HEK293 (cell line): ENCODE data around the gene NUBP1.
"Not testable (repeated sequence)": the region's sequence is repeated elsewhere in the genome, so short reads cannot be mapped to it uniquely, and the experiment has no call there.

Experiments
- CTCF ChIA-PET: fragments of 350-600 bp; formaldehyde crosslinking; extraction: SDS; loops from one replicate; lab custom pipeline; 2021; ENCODE audit warnings: antibody characterized with exemption; lab: Yijun Ruan, JAX
- POLR2A ChIA-PET: fragments of 300-600 bp; formaldehyde crosslinking; extraction: SDS; loops from one replicate; lab custom pipeline; 2020; ENCODE audit warnings: antibody characterized with exemption, inconsistent platforms; lab: Yijun Ruan, JAX
- H3K27ac ChIP-seq: fragments of 200-500 bp; sonication (Bioruptor generic); 2 replicates; pipeline ENCODE4 v1.5.1; 2014; ENCODE audit warnings: low read depth, low read length, control low read depth, inconsistent platforms; ENCODE audit errors: extremely low read depth
- H3K36me3 ChIP-seq, 2 experiments: fragments of 200-500 bp in 1 of 2; sonication (Bioruptor generic) in 1 of 2; 1 replicate in 1 of 2; 2 replicates in 1 of 2; pipeline ENCODE4 v1.5.1; 2014 to 2017; ENCODE audit warnings: inconsistent platforms in 2 of 2, low read length in 2 of 2; ENCODE audit not compliant: control insufficient read depth in 2 of 2, insufficient read depth in 1 of 2
- H3K4me1 ChIP-seq: fragments of 200-500 bp; sonication (Bioruptor generic); 2 replicates; pipeline ENCODE4 v1.5.1; 2014; ENCODE audit warnings: mild to moderate bottlenecking, low read length, inconsistent platforms; ENCODE audit not compliant: control insufficient read depth, insufficient read depth
- H3K4me3 ChIP-seq: 2 replicates; pipeline ENCODE4 v1.5.1; 2011; ENCODE audit warnings: low read depth, mild to moderate bottlenecking, control low read depth, low read length, moderate library complexity
- H3K9me3 ChIP-seq: fragments of 200-500 bp; sonication (Bioruptor generic); 2 replicates; pipeline ENCODE4 v1.5.1; 2014; ENCODE audit warnings: low read depth, low read length, inconsistent platforms; ENCODE audit not compliant: control insufficient read depth, insufficient read depth
- HOXC10 ChIP-seq: sonication (generic); formaldehyde crosslinking; IDR thresholded peaks from 2 replicates; pipeline ENCODE4 v1.8.1; 2023; ENCODE audit warnings: mild to moderate bottlenecking, missing genetic modification reagents
- HOXD13 ChIP-seq: sonication (generic); formaldehyde crosslinking; IDR thresholded peaks from 2 replicates; pipeline ENCODE4 v1.8.0; 2022; ENCODE audit warnings: missing genetic modification reagents, borderline replicate concordance
- KLF8 ChIP-seq: fragments of 450-650 bp; formaldehyde crosslinking; IDR thresholded peaks from 2 replicates; pipeline ENCODE4 v1.5.1; 2016; ENCODE audit warnings: missing biosample characterization, missing genetic modification characterization
- MEIS1 ChIP-seq: sonication (generic); formaldehyde crosslinking; IDR thresholded peaks from 2 replicates; pipeline ENCODE4 v1.8.1; 2022; ENCODE audit warnings: missing genetic modification reagents, mild to moderate bottlenecking, borderline replicate concordance
- PRDM1 ChIP-seq: fragments of 450-650 bp; formaldehyde crosslinking; IDR thresholded peaks from 2 replicates; pipeline ENCODE4; 2016; ENCODE audit warnings: missing biosample characterization, missing genetic modification characterization
- RBAK ChIP-seq: fragments of 450-650 bp; formaldehyde crosslinking; IDR thresholded peaks from 2 replicates; pipeline ENCODE4 v1.5.1; 2016; ENCODE audit warnings: missing biosample characterization, missing genetic modification characterization
- SP3 ChIP-seq: fragments of 450-650 bp; formaldehyde crosslinking; IDR thresholded peaks from 2 replicates; pipeline ENCODE4 v1.5.1; 2016; ENCODE audit warnings: missing biosample characterization, missing genetic modification characterization
- ZEB2 ChIP-seq: fragments of 450-650 bp; formaldehyde crosslinking; IDR thresholded peaks from 2 replicates; pipeline ENCODE4 v1.5.1; 2016; ENCODE audit warnings: missing biosample characterization, missing genetic modification characterization
- ZNF121 ChIP-seq: fragments of 450-650 bp; formaldehyde crosslinking; IDR thresholded peaks from 2 replicates; pipeline ENCODE4 v1.5.1; 2016; ENCODE audit warnings: missing biosample characterization, missing genetic modification characterization
- ZNF341 ChIP-seq: fragments of 450-650 bp; formaldehyde crosslinking; IDR thresholded peaks from 2 replicates; pipeline ENCODE4; 2016; ENCODE audit warnings: low read depth, missing biosample characterization, missing genetic modification characterization
- ZNF366 ChIP-seq: fragments of 450-650 bp; formaldehyde crosslinking; conservative IDR thresholded peaks from 2 replicates; pipeline ENCODE4 v1.5.1; 2016; ENCODE audit warnings: missing biosample characterization, missing genetic modification characterization
- ZNF501 ChIP-seq: fragments of 450-650 bp; formaldehyde crosslinking; IDR thresholded peaks from 2 replicates; pipeline ENCODE4 v1.5.1; 2016; ENCODE audit warnings: missing biosample characterization, missing genetic modification characterization
- ZNF561 ChIP-seq: fragments of 450-650 bp; IDR thresholded peaks from 2 replicates; pipeline ENCODE4 v1.5.1; 2018; ENCODE audit warnings: missing biosample characterization, missing genetic modification characterization, borderline replicate concordance
- ZSCAN16 ChIP-seq: fragments of 450-650 bp; formaldehyde crosslinking; IDR thresholded peaks from 2 replicates; pipeline ENCODE4 v1.5.1; 2016; ENCODE audit warnings: missing biosample characterization, missing genetic modification characterization
- TF ChIP-seq, protein P1 (sequence below): fragments of 450-650 bp; formaldehyde crosslinking; IDR thresholded peaks from 2 replicates; pipeline ENCODE4 v1.5.1; 2016; ENCODE audit warnings: missing biosample characterization, missing genetic modification characterization
- TF ChIP-seq, protein P2 (sequence below): fragments of 450-650 bp; formaldehyde crosslinking; IDR thresholded peaks from 2 replicates; pipeline ENCODE4 v1.5.1; 2016; ENCODE audit warnings: missing biosample characterization, missing genetic modification characterization
- TF ChIP-seq, protein P3 (sequence below): fragments of 450-650 bp; formaldehyde crosslinking; IDR thresholded peaks from 2 replicates; pipeline ENCODE4 v1.5.1; 2016; ENCODE audit warnings: missing biosample characterization, missing genetic modification characterization, low read depth
- TF ChIP-seq, protein P4 (sequence below): fragments of 450-650 bp; IDR thresholded peaks from 2 replicates; pipeline ENCODE4 v1.5.1; 2018; ENCODE audit warnings: missing biosample characterization, missing genetic modification characterization
- TF ChIP-seq, protein P5 (sequence below): fragments of 450-650 bp; formaldehyde crosslinking; optimal IDR thresholded peaks from 2 replicates; pipeline ENCODE3; 2016; ENCODE audit warnings: missing biosample characterization, mild to moderate bottlenecking, missing genetic modification characterization
- TF ChIP-seq, protein P6 (sequence below): IDR thresholded peaks from 2 replicates; pipeline ENCODE4 v1.6.1; 2011; ENCODE audit warnings: mild to moderate bottlenecking, low read depth, low read length, borderline replicate concordance

Gene NUBP1

DNA sequence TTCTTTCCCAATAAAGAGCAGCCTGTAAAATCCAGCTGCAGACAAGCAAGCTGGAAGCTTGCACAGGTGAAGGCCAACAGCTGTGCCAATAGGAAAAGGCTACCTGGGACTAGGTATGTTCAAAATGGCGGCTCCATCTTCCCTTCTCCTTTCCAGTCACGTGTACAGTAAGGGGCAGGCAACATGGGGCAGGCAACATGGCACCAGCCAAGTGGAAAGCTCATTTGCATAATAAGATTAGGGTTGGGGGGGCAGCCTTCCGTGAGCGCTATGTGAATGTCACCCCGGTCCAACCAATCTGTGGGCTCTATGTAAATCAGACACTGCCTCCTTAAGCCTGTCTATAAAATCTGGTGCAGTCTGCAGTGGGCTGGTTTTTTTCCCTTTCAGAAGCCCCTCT lies 43.7 kb downstream of the NUBP1 start:
- TF ChIP-seq ZNF366 (no peak), ZNF341 (no peak), SP3 (tag by site-specific recombination) (no peak), ZNF501 (tag by site-specific recombination) (no peak)
- TF ChIP-seq, protein P1, sequence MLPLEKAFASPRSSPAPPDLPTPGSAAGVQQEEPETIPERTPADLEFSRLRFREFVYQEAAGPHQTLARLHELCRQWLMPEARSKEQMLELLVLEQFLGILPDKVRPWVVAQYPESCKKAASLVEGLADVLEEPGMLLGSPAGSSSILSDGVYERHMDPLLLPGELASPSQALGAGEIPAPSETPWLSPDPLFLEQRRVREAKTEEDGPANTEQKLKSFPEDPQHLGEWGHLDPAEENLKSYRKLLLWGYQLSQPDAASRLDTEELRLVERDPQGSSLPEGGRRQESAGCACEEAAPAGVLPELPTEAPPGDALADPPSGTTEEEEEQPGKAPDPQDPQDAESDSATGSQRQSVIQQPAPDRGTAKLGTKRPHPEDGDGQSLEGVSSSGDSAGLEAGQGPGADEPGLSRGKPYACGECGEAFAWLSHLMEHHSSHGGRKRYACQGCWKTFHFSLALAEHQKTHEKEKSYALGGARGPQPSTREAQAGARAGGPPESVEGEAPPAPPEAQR (tag by site-specific recombination) = no peak
- Histone ChIP-seq H3K4me3 (no peak overlapping the region), H3K4me1 (no peaks in the 10 kb centered on the region), H3K36me3 (no peaks in the 10 kb centered on the region), H3K9me3 (no peaks in the 10 kb centered on the region), H3K27ac (no peak overlapping the region)
- POLR2A ChIA-PET = no interaction called here
- CTCF ChIA-PET = no interaction called here

DNA sequence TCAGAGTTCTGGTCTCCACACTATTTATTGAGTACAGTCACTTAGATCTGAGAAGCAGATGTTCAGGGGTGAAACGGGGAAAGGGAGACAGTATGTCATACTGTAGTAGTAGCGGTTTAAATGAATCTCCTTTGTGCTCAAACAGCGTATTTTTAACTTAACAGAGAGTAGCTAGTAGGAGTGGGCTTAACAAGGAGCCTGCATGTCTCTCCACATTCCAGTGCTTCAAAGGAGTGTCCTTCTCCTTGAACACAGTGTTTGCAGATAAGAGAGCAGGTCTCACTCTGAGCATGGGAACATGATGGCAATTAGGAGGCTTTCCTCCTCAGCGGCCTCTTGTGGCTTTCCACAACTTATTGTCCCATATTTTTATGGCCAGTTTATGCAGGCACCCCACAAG lies 45.0 kb downstream of the NUBP1 start:
- H3K4me3 ChIP-seq, H3K9me3 ChIP-seq, H3K36me3 ChIP-seq, CTCF ChIA-PET, H3K4me1 ChIP-seq, H3K27ac ChIP-seq, POLR2A ChIA-PET: not testable (repeated sequence)

DNA sequence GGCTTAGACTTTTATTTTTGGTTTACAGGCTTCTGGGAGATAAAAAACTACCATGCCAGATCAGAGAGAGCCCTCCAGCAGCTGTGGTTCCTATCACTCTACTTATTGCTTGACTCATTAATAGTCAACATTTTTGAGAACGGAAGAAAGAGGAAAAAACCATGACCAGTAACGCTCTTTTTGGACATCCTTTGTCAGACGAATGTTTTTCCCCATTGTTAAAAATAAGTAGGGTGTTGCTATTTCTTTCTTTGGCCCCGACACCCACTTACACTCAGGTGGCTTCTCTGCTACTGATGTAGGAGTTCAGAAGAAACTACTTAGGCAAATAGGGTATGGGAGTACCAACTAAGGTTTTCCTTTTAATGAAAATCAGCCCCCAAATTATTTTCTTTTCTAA lies 47.4 kb downstream of the NUBP1 start:
- H3K27ac ChIP-seq = no peak overlapping the region
- POLR2A ChIA-PET = no interaction called here
- no peak overlapping the region for H3K4me3 ChIP-seq
- no peaks in the 10 kb centered on the region for H3K36me3 ChIP-seq
- CTCF ChIA-PET = interaction anchor here (0.6 kb wide), 1 partner anchor 184 kb away, joined by 4 read pairs; no protein-coding TSS in a partner anchor
- H3K9me3 ChIP-seq = no peaks in the 10 kb centered on the region
- TF ChIP-seq KLF8 (tag by site-specific recombination) (no peak), ZNF341 (no peak), ZNF121 (tag by site-specific recombination) (no peak), HOXD13 (CRISPR knock-in tag) (no peak), MEIS1 (CRISPR knock-in tag) (no peak)
- H3K4me1 ChIP-seq = no peaks in the 10 kb centered on the region

DNA sequence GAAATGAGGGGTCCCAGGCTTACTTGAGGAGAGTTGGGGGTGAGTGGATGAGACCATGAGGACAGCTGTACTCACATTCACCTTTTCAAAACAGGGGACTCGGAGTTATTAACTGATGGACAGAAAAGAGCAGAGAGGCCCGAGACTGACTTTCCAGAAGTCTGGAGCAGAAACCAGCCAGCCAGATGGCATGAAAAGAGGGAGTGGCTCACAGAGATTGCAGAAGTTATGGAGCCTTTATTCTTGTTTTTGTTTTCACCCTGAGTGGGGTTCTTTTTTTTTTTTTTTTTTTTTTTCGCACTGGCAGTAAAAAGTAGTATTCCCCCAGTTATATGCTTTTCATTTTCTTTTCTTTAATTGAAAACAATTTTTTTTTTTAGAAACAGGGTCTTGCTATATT lies 56.1 kb downstream of the NUBP1 start:
- Histone ChIP-seq H3K27ac (no peak overlapping the region), H3K4me1 (no peaks in the 10 kb centered on the region), H3K4me3 (no peak overlapping the region), H3K9me3 (no peaks in the 10 kb centered on the region), H3K36me3 (no peaks in the 10 kb centered on the region)
- CTCF ChIA-PET = no interaction called here
- POLR2A ChIA-PET = no interaction called here
- TF ChIP-seq RBAK (tag by site-specific recombination) (no peak), ZSCAN16 (tag by site-specific recombination) (no peak), HOXC10 (CRISPR knock-in tag) (no peak), ZEB2 (no peak), ZNF561 (tag by site-specific recombination) (no peak), PRDM1 (no peak)
- TF ChIP-seq, protein P2, sequence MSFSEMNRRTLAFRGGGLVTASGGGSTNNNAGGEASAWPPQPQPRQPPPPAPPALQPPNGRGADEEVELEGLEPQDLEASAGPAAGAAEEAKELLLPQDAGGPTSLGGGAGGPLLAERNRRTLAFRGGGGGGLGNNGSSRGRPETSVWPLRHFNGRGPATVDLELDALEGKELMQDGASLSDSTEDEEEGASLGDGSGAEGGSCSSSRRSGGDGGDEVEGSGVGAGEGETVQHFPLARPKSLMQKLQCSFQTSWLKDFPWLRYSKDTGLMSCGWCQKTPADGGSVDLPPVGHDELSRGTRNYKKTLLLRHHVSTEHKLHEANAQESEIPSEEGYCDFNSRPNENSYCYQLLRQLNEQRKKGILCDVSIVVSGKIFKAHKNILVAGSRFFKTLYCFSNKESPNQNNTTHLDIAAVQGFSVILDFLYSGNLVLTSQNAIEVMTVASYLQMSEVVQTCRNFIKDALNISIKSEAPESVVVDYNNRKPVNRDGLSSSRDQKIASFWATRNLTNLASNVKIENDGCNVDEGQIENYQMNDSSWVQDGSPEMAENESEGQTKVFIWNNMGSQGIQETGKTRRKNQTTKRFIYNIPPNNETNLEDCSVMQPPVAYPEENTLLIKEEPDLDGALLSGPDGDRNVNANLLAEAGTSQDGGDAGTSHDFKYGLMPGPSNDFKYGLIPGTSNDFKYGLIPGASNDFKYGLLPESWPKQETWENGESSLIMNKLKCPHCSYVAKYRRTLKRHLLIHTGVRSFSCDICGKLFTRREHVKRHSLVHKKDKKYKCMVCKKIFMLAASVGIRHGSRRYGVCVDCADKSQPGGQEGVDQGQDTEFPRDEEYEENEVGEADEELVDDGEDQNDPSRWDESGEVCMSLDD = no peak
- TF ChIP-seq, protein P3, sequence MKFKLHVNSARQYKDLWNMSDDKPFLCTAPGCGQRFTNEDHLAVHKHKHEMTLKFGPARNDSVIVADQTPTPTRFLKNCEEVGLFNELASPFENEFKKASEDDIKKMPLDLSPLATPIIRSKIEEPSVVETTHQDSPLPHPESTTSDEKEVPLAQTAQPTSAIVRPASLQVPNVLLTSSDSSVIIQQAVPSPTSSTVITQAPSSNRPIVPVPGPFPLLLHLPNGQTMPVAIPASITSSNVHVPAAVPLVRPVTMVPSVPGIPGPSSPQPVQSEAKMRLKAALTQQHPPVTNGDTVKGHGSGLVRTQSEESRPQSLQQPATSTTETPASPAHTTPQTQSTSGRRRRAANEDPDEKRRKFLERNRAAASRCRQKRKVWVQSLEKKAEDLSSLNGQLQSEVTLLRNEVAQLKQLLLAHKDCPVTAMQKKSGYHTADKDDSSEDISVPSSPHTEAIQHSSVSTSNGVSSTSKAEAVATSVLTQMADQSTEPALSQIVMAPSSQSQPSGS (tag by site-specific recombination) = no peak
- TF ChIP-seq, protein P4, sequence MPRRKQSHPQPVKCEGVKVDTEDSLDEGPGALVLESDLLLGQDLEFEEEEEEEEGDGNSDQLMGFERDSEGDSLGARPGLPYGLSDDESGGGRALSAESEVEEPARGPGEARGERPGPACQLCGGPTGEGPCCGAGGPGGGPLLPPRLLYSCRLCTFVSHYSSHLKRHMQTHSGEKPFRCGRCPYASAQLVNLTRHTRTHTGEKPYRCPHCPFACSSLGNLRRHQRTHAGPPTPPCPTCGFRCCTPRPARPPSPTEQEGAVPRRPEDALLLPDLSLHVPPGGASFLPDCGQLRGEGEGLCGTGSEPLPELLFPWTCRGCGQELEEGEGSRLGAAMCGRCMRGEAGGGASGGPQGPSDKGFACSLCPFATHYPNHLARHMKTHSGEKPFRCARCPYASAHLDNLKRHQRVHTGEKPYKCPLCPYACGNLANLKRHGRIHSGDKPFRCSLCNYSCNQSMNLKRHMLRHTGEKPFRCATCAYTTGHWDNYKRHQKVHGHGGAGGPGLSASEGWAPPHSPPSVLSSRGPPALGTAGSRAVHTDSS (tag by site-specific recombination) = no peak
- TF ChIP-seq, protein P5, sequence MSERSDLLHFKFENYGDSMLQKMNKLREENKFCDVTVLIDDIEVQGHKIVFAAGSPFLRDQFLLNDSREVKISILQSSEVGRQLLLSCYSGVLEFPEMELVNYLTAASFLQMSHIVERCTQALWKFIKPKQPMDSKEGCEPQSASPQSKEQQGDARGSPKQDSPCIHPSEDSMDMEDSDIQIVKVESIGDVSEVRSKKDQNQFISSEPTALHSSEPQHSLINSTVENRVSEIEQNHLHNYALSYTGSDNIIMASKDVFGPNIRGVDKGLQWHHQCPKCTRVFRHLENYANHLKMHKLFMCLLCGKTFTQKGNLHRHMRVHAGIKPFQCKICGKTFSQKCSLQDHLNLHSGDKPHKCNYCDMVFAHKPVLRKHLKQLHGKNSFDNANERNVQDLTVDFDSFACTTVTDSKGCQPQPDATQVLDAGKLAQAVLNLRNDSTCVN (tag by site-specific recombination) = no peak
- TF ChIP-seq, protein P6, sequence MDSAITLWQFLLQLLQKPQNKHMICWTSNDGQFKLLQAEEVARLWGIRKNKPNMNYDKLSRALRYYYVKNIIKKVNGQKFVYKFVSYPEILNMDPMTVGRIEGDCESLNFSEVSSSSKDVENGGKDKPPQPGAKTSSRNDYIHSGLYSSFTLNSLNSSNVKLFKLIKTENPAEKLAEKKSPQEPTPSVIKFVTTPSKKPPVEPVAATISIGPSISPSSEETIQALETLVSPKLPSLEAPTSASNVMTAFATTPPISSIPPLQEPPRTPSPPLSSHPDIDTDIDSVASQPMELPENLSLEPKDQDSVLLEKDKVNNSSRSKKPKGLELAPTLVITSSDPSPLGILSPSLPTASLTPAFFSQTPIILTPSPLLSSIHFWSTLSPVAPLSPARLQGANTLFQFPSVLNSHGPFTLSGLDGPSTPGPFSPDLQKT = no peak
